Activated CD4-positive, CD25-positive, alpha-beta regulatory T cell treated with anti-CD3 and anti-CD28 coated beads, Interleukin-2, amount 50 U/mL, for 16 hours (primary cell): ENCODE data around the gene MBD6.
A peak's percentile ranks its signal among the peaks of the same experiment; 100 is the strongest.
"Not testable (repeated sequence)": the region's sequence is repeated elsewhere in the genome, so short reads cannot be mapped to it uniquely, and the experiment has no call there.

Source experiments
- DNase-seq: peaks from one replicate; pipeline ENCODE4 v3.0.0-alpha.2; 2020; ENCODE audit warnings: low read depth, low spot score

MBD6 gene

DNA sequence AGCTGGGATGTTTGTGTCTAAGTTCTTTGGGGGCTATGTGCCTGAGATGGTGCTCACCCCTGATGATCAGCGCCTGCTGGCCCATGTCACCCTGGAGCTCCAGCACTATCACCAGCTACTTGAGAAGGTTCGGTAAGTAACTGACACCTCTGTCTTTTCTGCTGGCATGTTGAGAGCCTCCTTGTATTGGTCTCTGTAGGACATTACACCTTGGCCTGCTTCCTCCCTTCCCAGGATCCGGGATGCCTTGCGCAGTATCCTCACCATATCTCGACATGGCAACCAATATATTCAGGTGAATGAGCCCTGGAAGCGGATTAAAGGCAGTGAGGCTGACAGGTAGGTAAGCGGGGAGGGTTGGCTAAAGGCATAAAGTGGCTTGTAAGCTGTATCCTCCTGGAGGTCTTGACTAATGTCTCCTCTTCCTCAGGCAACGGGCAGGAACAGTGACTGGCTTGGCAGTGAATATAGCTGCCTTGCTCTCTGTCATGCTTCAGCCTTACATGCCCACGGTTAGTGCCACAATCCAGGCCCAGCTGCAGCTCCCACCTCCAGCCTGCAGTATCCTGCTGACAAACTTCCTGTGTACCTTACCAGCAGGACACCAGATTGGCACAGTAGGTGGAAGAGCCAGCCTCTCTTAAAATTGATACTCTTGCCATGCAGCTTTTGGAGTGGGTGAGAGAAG is 7.8 kb upstream of the MBD6 start:
- DNase-seq = no peak

DNA sequence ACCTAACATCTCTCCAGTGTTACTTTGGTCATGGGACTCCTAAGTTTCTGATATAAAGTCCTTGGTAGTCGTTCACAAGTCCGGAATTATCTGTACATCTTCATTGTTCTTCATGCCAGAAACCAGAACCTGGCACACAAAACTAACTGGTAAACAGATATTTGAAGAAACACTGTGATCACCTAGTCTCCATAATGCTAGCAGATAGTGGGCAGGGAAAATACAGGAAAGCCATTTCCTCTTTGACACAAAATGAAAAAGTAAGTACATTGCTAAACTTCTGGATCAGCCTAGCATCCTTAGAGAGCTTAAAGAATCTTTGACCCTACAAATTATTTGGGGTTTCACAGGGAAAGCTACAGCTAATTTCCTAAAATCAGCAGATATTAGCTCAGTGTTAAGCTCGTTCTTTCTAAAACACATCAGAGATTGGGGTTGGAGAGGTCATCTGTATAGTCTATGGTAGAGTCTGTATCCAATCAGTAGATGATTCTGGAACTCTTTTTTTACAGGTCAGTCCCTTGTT is 7.2 kb upstream of the MBD6 start:
- no peak for DNase-seq

DNA sequence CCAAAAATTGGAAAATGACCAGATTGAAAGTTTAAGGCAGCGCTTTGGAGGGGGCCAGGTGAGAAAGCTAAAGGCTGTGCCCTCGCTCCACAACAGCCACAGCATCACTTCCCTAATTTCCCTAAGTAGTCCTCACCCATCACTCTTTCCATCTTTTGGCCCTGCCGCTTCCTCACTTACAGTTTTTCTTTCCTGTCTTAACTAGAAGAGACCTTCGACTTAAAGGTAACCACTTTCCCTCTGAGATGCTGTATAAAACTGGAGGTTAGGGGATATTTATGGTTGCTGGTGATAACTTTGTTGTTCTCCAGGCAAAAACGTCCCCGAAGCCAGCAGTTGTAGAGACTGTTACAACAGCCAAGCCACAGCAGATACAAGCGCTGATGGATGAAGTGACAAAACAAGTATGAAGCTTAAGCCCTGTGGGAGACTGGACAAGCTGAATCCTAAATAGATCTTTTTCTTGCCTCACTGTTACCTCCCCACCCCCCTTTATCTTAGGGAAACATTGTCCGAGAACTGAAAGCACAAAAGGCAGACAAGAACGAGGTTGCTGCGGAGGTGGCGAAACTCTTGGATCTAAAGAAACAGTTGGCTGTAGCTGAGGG is 6.6 kb upstream of the MBD6 start:
- DNase-seq = no peak

DNA sequence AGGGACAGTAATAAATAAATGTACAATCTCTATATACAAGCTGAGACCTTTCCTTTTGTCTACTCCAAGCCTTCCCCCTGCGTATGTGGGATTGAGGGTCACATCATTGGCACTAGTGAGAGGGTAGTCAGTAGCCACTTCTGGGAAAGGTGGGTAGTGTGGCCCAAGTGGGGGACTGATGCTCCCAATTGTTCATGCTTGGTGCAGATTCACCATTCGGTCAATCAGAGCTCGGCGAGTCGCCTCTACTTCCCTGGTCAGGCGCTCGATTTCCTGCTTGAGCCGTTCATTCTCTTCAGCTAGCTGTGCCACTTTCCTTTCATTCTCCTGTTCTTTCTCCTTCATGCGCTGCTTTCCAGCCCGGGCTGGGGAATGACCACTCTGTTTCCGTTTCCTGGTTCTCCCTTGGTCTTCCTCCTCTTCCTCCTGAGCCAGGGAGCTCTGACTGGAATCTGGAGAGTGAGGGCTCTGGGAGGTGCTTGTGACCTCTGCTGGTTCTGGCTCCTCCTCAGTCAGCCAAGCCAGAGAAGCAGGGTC is 5.9 kb upstream of the MBD6 start:
- no peak for DNase-seq

DNA sequence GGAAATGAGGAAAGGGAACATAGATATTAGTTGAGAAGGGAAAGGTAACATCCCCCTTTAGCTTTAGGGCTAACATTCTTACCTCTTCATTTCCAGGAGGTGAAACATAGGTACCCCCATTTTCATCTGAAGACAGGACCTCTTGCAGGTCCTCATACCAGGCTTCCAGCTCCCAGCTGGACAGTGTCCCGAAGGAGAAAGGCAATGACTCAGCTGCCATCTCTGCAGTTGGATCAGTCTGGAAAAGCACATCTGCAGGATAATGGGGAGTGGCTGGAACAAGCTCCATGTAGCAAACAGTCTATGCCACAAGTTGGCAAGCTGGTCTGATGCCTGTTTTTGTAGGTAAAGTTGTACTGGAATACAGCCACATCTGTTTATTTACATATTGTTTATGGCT is 5.4 kb upstream of the MBD6 start:
- no peak for DNase-seq

DNA sequence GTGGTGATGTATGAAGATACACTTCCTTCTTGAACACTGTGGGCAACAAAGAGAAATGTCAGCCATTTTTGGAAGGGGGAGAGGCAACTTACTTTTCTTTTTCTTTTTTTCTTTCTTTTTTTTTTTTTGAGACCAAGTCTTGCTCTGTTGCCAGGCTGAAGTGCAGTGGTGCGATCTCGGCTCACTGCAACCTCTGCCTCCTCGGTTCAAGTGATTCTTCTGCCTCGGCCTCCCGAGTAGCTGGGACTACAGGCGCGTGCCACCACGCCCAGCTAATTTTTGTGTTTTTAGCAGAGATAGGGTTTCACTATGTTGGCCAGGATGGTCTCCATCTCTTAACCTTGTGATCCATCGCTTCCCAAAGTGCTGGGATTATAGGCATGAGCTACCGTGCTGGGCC is 4.9 kb upstream of the MBD6 start:
- DNase-seq = not testable (repeated sequence)

DNA sequence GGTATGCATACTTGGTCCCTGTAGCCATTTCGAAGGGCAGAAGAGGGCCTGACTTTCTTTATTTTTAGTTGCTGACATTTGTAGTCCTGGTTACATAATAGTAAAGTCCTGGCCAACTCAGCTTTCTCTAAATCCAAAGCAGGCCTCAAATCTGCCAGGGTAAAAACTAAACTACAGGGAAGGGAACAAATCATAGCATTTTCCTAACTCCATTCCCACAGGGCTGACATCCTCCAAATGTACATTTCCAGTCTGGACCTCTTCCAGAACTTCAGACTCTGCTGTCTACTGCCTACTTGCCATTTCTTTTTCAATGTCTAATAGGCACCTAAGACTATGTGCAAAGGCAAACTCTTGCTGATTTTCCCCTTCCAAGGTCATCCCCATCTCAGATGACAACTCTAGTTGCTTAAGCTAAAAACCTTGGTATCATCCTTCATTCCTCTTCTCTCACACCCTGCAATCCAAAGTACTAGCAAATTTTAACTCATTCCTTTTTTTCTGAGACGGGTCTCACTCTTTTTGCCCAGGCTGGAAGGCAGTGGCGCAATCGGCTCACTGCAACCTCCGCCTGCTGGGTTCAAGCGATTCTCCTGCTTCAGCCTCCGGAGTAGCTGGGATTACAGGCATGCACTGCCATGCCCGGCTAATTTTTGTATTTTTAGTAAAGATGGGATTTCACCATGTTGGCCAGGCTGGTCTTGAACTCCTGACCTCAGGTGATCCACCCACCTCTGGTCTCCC is 4.3 kb upstream of the MBD6 start:
- DNase-seq = no peak

DNA sequence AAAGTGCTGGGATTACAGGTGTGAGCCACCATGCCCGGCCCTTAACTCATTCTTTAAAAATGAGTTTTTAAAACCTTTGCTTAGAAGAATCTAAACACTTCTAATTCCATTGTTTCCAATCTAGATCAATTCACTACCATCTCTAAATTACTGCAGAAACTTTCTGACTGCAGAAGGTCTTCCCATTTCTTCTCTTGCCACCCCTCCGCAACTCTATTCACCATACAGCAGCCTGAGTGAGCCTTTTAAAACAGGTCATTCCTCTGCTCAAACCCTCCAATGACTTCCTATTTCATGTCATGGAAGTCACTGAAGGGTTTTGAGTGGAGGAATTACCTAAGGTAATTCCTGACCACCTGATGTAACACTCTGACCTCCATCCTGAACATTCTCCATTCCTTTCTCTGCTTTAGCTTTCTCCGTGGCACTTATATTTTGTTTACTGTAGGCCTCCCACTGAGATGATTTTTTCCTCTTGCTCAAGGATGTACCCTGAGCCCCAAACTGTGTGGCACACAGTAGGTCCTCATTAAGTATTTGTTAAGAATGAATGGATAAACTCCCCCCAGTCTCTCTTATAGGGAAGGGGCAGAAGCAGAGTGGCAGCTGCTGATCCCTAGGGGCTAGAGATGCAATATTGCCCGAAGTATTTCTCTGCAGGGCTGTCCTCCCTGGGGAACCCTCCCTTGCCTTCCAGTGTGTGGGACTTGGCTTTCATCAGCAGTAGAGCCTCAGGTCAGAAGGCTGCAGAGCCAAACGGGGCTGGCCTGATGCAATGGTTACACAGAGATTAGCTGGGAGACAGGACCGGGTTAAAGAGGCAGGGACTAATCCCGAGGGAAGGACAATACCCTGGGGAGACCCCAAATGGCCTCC is 3.5 kb upstream of the MBD6 start:
- no peak for DNase-seq

DNA sequence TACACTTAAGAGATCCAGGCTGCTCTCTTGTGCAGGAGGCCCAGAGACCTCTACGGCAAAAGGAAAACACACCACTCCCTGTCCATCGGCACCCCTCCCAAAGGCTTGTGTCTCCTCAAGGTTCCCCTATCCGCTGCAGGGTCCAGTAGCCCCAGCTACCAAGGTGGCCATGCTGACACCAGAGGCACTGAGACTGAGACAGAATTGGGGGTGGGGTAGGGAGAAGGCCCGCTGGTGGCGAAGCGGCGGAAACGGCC is 2.9 kb upstream of the MBD6 start:
- DNase-seq = no peak

DNA sequence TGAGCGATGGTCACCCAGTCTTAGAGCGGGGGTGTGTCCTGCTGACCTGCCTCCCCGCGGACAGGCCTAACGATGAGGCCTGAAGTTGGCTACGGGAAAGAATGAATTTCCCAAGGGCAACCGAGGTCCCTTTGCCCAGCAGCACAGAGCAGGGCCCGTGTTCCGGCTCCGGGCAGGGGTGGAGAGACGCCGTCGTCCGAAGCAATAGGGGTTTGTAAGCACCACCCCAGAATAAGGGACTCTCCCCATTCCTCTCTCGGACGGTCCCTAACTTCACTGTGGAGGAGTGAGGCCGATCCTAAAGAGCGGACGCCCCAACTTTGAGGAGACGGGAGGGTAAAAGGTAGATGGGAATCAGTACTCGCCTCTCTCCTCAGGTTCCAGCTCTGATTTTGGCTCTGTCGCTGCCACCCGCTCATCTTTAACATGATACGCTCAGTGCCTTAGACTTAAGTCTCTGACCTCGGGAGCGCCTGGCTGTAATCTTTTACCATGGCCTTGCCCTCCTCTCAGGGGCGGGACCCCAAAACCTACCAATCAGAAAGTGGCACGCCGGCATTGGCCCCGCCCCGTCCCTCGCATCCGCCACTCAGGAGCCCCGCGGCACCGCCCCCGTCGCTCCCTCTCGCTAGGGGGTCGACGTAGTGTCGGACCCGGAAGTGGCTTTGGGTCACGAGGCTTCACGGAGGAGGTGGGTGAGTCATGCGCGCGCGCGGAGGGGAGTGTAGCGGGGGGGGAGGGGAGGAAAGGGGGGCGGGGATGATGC is 2.4 kb upstream of the MBD6 start, which contains the start of gene DDIT3:
DDIT3 (minus strand) TSS at position 462 of the 766 bp plus-strand sequence. CDS start 3,108 bp downstream, outside the sequence.
- peak; percentile 99 for DNase-seq

DNA sequence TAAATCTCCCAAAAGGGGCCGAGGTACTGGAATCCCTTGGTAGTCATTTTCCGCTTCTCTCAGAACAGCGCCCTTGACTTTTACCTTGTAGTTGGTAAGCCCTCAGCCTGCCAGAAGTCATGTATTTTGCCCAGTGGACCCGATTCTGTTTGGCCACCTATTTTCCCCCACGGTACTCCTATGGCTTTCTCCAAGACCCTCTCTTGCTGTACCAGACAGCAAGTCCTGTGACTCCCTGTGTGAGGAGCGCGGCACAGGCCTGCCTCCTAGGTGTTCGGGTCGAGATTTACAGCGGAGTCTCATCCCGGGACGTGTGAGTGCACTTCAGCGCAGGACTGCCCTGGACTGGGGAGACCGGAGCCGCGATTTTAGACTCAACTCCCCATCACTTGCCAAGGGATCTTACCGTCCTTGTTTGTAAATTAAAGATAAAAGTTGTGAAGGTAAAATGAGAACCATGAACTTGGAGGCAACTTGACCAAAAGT is 1.1 kb upstream of the MBD6 start:
- no peak for DNase-seq

DNA sequence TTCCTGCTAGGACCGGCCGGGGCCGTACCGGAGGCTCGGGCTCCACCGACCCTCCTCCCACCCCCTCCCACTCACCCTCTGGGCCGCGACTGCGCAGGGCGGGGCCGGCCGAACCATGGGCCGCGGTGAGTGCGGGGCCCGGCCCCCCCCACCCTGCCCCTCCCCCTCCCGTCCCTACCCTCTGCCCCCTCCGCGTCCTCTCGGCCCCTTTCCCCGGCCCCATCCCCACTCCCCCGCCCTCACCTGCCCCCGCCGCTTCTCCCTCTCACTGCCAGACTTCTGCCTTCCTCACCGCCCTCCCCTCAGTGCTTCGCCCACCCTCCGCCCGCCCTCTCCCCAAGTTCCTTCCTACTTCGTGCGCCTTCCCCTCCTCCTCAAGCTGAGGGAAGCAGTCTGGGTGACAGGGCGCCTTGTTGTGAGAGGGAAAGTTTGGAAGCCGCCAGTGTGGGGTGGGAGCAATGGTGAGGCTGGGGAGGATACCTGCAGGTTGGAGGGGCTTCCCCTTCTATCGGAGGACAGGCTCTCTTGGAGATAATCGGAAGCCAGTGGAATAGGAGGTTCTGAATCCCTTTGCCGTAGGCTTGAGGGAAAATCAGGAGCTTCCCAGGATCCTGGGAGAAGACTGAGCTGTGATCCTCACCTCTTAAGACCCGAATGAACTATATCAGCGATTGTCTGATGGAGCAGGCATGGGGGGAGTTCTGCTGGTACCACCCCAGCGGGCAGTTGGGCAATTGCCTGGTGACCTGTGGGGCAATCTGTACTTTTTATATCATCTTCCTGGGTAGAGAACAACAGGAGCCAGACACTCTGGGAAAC is 472 bp downstream of the MBD6 start:
- no peak for DNase-seq

DNA sequence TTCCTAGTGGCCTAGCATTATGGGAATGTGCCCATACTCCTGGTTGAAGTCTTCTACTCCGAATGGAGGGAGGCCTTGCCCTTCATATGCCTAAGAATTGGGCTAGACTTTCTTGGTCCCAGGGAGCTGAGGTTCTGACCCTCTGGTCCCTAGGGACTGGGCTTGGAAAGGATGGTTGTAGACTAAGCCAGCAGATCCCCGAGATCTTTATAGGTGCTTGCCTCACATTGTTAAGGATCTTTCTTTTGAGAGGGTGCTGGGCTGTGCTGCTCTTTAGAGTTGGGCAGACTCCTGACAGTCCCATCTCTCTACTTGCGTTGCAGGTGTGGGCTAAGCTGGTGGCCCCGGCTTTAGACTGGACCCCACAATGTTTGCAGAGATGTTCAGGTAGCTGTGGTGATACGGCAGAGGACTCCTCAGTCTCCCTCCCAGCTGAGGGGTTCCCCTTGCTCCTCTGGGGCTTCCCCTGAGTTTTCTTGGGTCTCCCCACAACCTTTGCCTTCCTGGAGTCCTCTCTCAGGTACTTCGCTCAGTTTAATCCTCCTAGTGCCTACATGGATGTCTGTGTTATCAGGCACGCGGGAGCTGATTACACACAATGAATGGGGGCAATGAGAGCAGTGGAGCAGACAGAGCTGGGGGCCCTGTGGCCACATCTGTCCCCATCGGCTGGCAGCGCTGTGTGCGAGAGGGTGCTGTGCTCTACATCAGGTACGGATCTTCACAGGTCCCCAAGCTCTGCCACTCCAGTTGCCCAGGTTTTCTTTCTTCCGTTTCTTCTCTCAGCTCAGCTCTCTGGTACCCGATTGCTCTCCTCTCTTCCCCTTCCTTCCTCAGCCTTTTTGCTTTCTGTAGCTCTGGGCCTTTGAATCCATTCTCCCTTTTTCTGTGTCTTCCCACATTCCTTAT is 1.3 kb downstream of the MBD6 start:
- DNase-seq = no peak

DNA sequence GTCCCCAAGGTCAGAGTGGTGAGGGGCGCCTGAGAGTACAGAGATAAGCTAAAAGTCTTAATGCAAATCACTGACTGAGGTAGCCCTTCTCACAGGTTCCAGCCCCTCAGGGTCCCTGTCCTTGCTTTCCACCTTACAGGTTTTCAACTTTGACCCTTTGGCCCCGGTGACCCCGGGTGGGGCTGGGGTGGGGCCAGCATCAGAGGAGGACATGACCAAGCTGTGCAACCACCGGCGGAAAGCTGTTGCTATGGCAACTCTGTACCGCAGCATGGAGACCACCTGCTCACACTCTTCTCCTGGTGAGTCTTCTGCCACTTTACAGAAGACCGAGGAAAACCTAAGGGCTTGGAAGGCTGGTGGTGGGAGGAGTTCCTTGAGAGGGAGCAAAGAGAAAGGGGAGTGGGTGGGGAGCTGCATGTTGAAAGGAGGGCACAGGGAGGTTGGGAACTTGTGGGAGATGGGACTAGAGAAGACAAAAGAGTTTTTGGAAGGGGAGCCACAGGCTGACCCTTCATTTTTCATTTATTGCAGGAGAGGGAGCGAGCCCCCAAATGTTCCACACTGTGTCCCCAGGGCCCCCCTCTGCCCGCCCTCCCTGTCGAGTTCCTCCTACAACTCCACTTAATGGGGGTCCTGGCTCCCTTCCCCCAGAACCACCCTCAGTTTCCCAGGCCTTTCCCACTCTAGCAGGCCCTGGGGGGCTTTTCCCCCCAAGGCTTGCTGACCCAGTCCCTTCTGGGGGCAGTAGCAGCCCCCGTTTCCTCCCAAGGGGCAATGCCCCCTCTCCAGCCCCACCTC is 2.4 kb downstream of the MBD6 start:
- DNase-seq = no peak

DNA sequence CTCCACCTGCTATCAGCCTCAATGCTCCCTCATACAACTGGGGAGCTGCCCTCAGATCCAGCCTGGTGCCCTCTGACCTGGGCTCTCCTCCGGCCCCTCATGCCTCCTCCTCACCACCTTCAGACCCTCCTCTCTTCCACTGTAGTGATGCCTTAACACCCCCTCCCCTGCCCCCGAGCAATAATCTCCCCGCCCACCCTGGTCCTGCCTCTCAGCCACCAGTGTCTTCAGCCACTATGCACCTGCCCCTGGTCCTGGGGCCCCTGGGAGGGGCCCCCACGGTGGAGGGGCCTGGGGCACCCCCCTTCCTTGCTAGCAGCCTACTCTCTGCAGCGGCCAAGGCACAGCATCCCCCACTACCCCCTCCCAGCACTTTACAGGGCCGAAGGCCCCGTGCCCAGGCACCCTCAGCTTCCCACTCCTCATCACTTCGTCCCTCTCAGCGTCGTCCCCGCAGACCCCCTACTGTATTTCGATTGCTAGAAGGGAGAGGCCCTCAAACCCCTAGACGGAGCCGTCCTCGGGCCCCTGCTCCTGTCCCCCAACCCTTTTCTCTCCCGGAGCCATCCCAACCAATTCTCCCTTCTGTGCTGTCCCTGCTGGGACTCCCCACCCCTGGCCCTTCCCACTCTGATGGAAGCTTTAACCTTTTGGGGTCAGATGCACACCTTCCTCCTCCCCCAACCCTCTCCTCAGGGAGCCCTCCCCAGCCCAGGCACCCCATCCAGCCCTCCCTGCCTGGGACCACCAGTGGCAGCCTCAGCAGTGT is 3.2 kb downstream of the MBD6 start:
- DNase-seq = no peak

DNA sequence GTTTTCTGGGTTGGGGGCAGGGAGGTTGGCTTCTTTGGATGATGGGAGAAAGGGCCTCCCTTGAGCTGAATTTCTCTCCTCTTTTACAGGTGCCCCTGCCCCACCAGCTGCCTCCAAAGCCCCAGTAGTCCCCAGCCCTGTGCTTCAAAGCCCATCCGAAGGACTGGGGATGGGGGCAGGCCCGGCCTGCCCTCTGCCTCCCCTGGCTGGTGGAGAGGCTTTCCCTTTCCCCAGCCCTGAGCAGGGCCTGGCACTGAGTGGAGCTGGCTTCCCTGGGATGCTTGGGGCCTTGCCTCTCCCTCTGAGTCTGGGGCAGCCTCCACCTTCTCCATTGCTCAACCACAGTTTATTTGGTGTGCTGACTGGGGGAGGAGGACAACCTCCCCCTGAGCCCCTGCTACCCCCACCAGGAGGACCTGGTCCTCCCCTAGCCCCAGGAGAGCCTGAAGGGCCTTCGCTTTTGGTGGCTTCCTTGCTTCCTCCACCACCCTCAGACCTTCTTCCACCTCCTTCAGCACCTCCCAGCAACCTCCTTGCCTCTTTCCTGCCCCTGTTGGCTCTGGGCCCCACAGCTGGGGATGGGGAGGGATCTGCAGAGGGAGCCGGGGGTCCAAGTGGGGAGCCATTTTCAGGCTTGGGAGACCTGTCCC is 4.0 kb downstream of the MBD6 start:
- DNase-seq = no peak

DNA sequence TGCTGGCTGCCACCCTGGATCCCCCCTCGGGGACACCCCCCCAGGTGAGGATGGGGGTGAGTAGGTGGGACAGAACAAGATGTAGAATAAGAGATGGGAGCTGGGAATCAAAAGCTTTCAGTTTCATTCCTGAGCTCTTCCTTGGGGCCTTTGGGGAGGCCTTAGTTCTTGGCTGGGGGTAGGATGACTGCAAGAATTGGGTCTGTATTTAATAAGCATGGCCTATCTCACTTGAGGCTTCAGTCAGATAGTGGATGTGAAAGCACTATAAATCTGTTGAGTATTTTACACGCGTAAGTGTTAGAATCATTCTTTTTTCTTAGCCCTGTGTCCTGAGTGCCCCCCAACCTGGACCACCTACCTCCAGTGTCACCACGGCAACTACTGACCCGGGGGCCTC is 4.6 kb downstream of the MBD6 start:
- DNase-seq = no peak
